OCI-LY7 (cell line): Measurements from ENCODE around the gene INSIG2. TPM values are rescaled to one million over a fixed set of nuclear protein-coding genes. Genes with fewer than 3 reads are reported as not detected.

Experiments used
- BruUV-seq: library from RNA; stranded (reverse); fragments of 400-500 nt; replicated peaks from 2 replicates; lab custom pipeline; 2021; lab: Mats Ljungman, UMichigan
- CTCF ChIA-PET: fragments of 300-600 bp; sonication (Branson Sonifier 250); formaldehyde crosslinking; loops from one replicate; lab custom pipeline; 2022; ENCODE audit warnings: antibody characterized with exemption; ENCODE audit not compliant: unreplicated experiment; lab: Charles Lee
- POLR2A ChIA-PET: fragments of 300-600 bp; sonication (Branson Sonifier 250); formaldehyde crosslinking; loops from one replicate; lab custom pipeline; 2022; ENCODE audit warnings: antibody characterized with exemption; lab: Charles Lee
- DNase-seq: peaks from one replicate; pipeline ENCODE4 v3.0.0-alpha.2; 2015; ENCODE audit warnings: low spot score
- H2AFZ ChIP-seq: fragments of 200-600 bp; sonication (generic), shearing (Covaris generic); 2 replicates; pipeline ENCODE4 v1.6.1; 2014; ENCODE audit warnings: mild to moderate bottlenecking, antibody characterized with exemption, low read length, moderate library complexity
- H3K27ac ChIP-seq: fragments of 200-600 bp; sonication (generic); 2 replicates; pipeline ENCODE4 v1.5.1; 2014; ENCODE audit warnings: mixed run types, low read depth, mild to moderate bottlenecking, moderate library complexity, low read length, inconsistent platforms; ENCODE audit not compliant: poor library complexity, severe bottlenecking
- H3K36me3 ChIP-seq: fragments of 200-600 bp; sonication (generic); 2 replicates; pipeline ENCODE4 v1.6.1; 2014; ENCODE audit warnings: mild to moderate bottlenecking, antibody characterized with exemption, low read length, moderate library complexity, mixed read lengths; ENCODE audit not compliant: insufficient read depth
- H3K4me1 ChIP-seq: fragments of 200-600 bp; sonication (generic); 2 replicates; pipeline ENCODE4 v1.5.1; 2014; ENCODE audit warnings: mild to moderate bottlenecking, low read length; ENCODE audit not compliant: insufficient read depth, poor library complexity, severe bottlenecking
- H3K4me2 ChIP-seq: fragments of 200-600 bp; sonication (generic); 2 replicates; pipeline ENCODE4 v1.6.1; 2014; ENCODE audit warnings: mild to moderate bottlenecking, low read length
- H3K4me3 ChIP-seq: fragments of 200-600 bp; sonication (generic); 2 replicates; pipeline ENCODE4 v1.5.1; 2014; ENCODE audit warnings: mild to moderate bottlenecking, low read depth, low read length; ENCODE audit not compliant: poor library complexity, severe bottlenecking
- H3K79me2 ChIP-seq: fragments of 200-600 bp; sonication (generic); 2 replicates; pipeline ENCODE4 v1.6.1; 2016; ENCODE audit warnings: low read depth, mild to moderate bottlenecking, low read length, moderate library complexity, mixed read lengths; ENCODE audit not compliant: insufficient read depth
- H3K9me2 ChIP-seq: fragments of 200-600 bp; sonication (generic); 2 replicates; pipeline ENCODE4 v1.6.1; 2016; ENCODE audit warnings: mild to moderate bottlenecking, low read length, mixed read lengths; ENCODE audit not compliant: insufficient read depth
- H3K9me3 ChIP-seq: fragments of 200-600 bp; sonication (generic); 2 replicates; pipeline ENCODE4 v1.6.1; 2014; ENCODE audit warnings: mild to moderate bottlenecking, mixed run types, low read length, mixed read lengths
- H4K20me1 ChIP-seq: fragments of 200-600 bp; sonication (generic); 2 replicates; pipeline ENCODE4 v1.6.1; 2014; ENCODE audit warnings: mild to moderate bottlenecking, antibody characterized with exemption, low read length, moderate library complexity, mixed read lengths; ENCODE audit not compliant: insufficient read depth
- EZH2phosphoT487 ChIP-seq: fragments of 200-600 bp; sonication (generic); IDR thresholded peaks from 2 replicates; pipeline ENCODE4 v1.6.1; 2018; ENCODE audit warnings: low read depth, borderline replicate concordance, mild to moderate bottlenecking, mixed run types, antibody characterized with exemption, low read length, moderate library complexity, mixed read lengths
- intact Hi-C: fragments of 100-400 bp; cut with micrococcal nuclease; formaldehyde crosslinking; loops from one replicate; pipeline ENCODE4 v1.10.0; 2022; ENCODE audit not compliant: unreplicated experiment
- total RNA-seq, 2 experiments: library from RNA; depleted of rRNA in 1 of 2; stranded (reverse); fragments of >200 nt in 1 of 2; shearing (Covaris generic) in 1 of 2; gene quantifications; 2 replicates each; pipeline ENCODE4 v1.2.3, GENCODE V29; 2014 to 2022
- TF ChIP-seq, protein P1 (sequence below): fragments of 200-600 bp; sonication (generic); conservative IDR thresholded peaks from 2 replicates; pipeline ENCODE4 v1.5.1; 2014; ENCODE audit warnings: mild to moderate bottlenecking, antibody characterized with exemption, low read length, moderate library complexity, mixed read lengths

The INSIG2 gene
- total RNA-seq, 2 experiments from 2014 or later: 5.9 to 21.2 TPM

- ChIA-PET POLR2A (interaction anchor here (0.6 to 5.4 kb wide), 4 partner anchors 10 to 508 kb away, joined by 3 to 72 read pairs (median 4); no protein-coding TSS in a partner anchor), CTCF (interaction anchor here (5.6 kb wide), 1 partner anchor 14 kb away, joined by 56 read pairs; no protein-coding TSS in a partner anchor)
- Histone ChIP-seq H3K4me1 (peaks cover 40% of the 10 kb centered on the region), H3K4me2 (no peak overlapping the region), H3K27ac (no peak overlapping the region), H4K20me1 (no peaks in the 10 kb centered on the region), H2AFZ (no peak overlapping the region), H3K79me2 (no peaks in the 10 kb centered on the region), H3K36me3 (no peaks in the 10 kb centered on the region), H3K4me3 (no peak overlapping the region), H3K9me3 (no peaks in the 10 kb centered on the region), H3K9me2 (no peaks in the 10 kb centered on the region)
- TF ChIP-seq, protein P1, sequence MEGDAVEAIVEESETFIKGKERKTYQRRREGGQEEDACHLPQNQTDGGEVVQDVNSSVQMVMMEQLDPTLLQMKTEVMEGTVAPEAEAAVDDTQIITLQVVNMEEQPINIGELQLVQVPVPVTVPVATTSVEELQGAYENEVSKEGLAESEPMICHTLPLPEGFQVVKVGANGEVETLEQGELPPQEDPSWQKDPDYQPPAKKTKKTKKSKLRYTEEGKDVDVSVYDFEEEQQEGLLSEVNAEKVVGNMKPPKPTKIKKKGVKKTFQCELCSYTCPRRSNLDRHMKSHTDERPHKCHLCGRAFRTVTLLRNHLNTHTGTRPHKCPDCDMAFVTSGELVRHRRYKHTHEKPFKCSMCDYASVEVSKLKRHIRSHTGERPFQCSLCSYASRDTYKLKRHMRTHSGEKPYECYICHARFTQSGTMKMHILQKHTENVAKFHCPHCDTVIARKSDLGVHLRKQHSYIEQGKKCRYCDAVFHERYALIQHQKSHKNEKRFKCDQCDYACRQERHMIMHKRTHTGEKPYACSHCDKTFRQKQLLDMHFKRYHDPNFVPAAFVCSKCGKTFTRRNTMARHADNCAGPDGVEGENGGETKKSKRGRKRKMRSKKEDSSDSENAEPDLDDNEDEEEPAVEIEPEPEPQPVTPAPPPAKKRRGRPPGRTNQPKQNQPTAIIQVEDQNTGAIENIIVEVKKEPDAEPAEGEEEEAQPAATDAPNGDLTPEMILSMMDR: no peak
- TF ChIP-seq EZH2phosphoT487: no peak
- intact Hi-C loops: no loop called here
- BruUV-seq: no TSS peak
- DNase-seq: no peak
Observed at GRCh38 chr2:118062048-118062447, 26.2 kb upstream of the INSIG2 start.

GRCh38 chr2:118062669-118063068, 25.6 kb upstream of the INSIG2 start:
- no TSS peak for BruUV-seq
- POLR2A ChIA-PET: interaction anchor here (1.0 to 5.4 kb wide), 3 partner anchors 11 to 16 kb away, joined by 4 to 72 read pairs (median 5); no protein-coding TSS in a partner anchor

More at GRCh38 chr2:118062669-118063068, 25.6 kb upstream of the INSIG2 start:
- intact Hi-C loops: no loop called here
- no peak for TF ChIP-seq EZH2phosphoT487
- TF ChIP-seq, protein P1: no peak
- Histone ChIP-seq H3K4me1 (peaks cover 34% of the 10 kb centered on the region), H4K20me1 (no peaks in the 10 kb centered on the region), H3K79me2 (no peaks in the 10 kb centered on the region), H3K36me3 (no peaks in the 10 kb centered on the region), H3K4me3 (no peak overlapping the region), H3K27ac (no peak overlapping the region), H3K4me2 (no peak overlapping the region), H2AFZ (no peak overlapping the region), H3K9me3 (no peaks in the 10 kb centered on the region), H3K9me2 (no peaks in the 10 kb centered on the region)
- DNase-seq: no peak
- CTCF ChIA-PET: interaction anchor here (5.6 kb wide), 1 partner anchor 15 kb away, joined by 56 read pairs; no protein-coding TSS in a partner anchor
